Kidney (tissue), 14 donors: ENCODE data around the gene AHCYL2. TPM values are rescaled to one million over a fixed set of nuclear protein-coding genes. Genes with fewer than 3 reads are reported as not detected.

ENCODE experiments used
- DNase-seq, 5 donors: peaks; one replicate each; pipeline ENCODE4 v3.0.0-alpha.2; 2013 to 2020
- FAIRE-seq: peaks from 2 replicates; lab custom pipeline; 2012; peaks lifted over from hg19 to GRCh38; lab: Jason Lieb, UNC
- H3K27ac ChIP-seq, 2 donors: one replicate each; pipeline ENCODE4 v1.7.0; 2013; ENCODE audit warnings: low read depth in 2 of 2, low read length in 2 of 2, inconsistent platforms in 1 of 2
- H3K27me3 ChIP-seq: one replicate; pipeline ENCODE4 v1.7.1; 2013; ENCODE audit warnings: low read length, inconsistent platforms; ENCODE audit not compliant: control insufficient read depth, insufficient read depth
- H3K36me3 ChIP-seq, 3 donors: one replicate each; pipeline versions ENCODE4 v1.7.0 to v1.7.1; 2013; ENCODE audit warnings: low read length in 3 of 3, control low read depth in 1 of 3, inconsistent platforms in 1 of 3; ENCODE audit not compliant: insufficient read depth in 3 of 3, control insufficient read depth in 2 of 3
- H3K4me1 ChIP-seq, 3 donors: one replicate each; pipeline versions ENCODE4 v1.7.0 to v1.7.1; 2013; ENCODE audit warnings: low read length in 3 of 3, inconsistent platforms in 1 of 3, low read depth in 1 of 3; ENCODE audit not compliant: control insufficient read depth in 2 of 3, insufficient read depth in 2 of 3
- H3K4me3 ChIP-seq, 3 donors: one replicate each; pipeline versions ENCODE4 v1.7.0 to v1.8.1; 2013; ENCODE audit warnings: low read length in 3 of 3, control low read depth in 1 of 3, inconsistent platforms in 1 of 3
- H3K9ac ChIP-seq, 3 donors: one replicate each; pipeline versions ENCODE4 v1.7.0 to v1.7.1; 2013; ENCODE audit warnings: low read length in 3 of 3, control low read depth in 1 of 3, inconsistent platforms in 1 of 3
- H3K9me3 ChIP-seq, 3 donors: one replicate each; pipeline versions ENCODE4 v1.7.0 to v1.7.1; 2013; ENCODE audit warnings: low read length in 3 of 3, control low read depth in 1 of 3, inconsistent platforms in 1 of 3; ENCODE audit not compliant: control insufficient read depth in 2 of 3, insufficient read depth in 1 of 3
- intact Hi-C: fragments of 100-400 bp; cut with DNase I; formaldehyde crosslinking; loops from one replicate; pipeline ENCODE4 v1.11.1; 2022
- polyA plus RNA-seq: library from polyadenylated mRNA; stranded (reverse); fragments of 350-450 nt; fragmentation: Illumina TruSeq; extraction: RNeasy Lipid Tissue Mini Kit (QIAGEN cat#74804); gene quantifications from one replicate; pipeline ENCODE4 v1.2.3, GENCODE V29; 2014; ENCODE audit warnings: low read depth, low replicate concordance; ENCODE audit not compliant: insufficient read depth
- total RNA-seq: library from RNA; stranded (reverse); fragmentation: NEBNext Ultra II Directional; extraction: Animal tissue kit (Norgen Biotek cat#: 25700); gene quantifications from one replicate; pipeline ENCODE4 v1.2.1, GENCODE V29; 2021
- TF ChIP-seq, protein P1 (sequence below): IDR thresholded peaks from 3 replicates; pipeline ENCODE4 v1.5.1; 2012; ENCODE audit warnings: mild to moderate bottlenecking, moderate library complexity, borderline replicate concordance; ENCODE audit not compliant: insufficient read depth; ENCODE audit errors: extremely low read depth
- donor health status: control.
- donor health status: control.
- donor health status: control.
- donor health status: control.
- donor health status: control.
- donor health status: DM: yes; HTN: yes; CAD: no.
- donor health status: Normal renal cell carcinoma (clear cell type).

Gene AHCYL2
- total and polyA plus RNA-seq, 2 donors from 2014 or later = 19.5 to 25.2 TPM

DNA sequence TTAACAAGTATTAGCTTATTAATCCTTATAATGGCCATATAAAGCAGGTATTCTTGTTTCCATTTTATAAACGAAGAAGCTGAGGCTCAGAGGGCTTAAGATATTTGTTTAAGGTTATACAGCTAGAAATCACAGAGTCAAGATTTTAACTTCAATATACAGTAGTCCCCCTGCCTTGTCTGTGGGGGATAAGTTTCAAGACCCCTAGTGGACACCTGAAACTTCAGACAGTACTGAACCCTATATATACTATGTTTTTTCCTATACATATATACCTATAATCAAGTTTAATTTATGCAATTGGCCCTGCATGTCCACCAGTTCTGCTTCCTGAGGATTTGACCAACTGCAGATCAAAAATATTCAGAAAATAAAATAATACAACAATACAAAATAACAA lies 165.0 kb downstream of the AHCYL2 start:
- Histone ChIP-seq H3K27ac (no peak overlapping the region), H3K9ac (no peak overlapping the region), H3K4me3 (no peak overlapping the region), H3K36me3 (no peaks in the 10 kb centered on the region), H3K9me3 (no peaks in the 10 kb centered on the region), H3K4me1 (peaks cover 0 to 3% (median 0%) of the 10 kb centered on the region in 3 donors), H3K27me3 (no peaks in the 10 kb centered on the region)
- TF ChIP-seq, protein P1, sequence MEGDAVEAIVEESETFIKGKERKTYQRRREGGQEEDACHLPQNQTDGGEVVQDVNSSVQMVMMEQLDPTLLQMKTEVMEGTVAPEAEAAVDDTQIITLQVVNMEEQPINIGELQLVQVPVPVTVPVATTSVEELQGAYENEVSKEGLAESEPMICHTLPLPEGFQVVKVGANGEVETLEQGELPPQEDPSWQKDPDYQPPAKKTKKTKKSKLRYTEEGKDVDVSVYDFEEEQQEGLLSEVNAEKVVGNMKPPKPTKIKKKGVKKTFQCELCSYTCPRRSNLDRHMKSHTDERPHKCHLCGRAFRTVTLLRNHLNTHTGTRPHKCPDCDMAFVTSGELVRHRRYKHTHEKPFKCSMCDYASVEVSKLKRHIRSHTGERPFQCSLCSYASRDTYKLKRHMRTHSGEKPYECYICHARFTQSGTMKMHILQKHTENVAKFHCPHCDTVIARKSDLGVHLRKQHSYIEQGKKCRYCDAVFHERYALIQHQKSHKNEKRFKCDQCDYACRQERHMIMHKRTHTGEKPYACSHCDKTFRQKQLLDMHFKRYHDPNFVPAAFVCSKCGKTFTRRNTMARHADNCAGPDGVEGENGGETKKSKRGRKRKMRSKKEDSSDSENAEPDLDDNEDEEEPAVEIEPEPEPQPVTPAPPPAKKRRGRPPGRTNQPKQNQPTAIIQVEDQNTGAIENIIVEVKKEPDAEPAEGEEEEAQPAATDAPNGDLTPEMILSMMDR = no peak
- DNase-seq (no peak), FAIRE-seq (no peak)
- intact Hi-C loops = no loop called here

DNA sequence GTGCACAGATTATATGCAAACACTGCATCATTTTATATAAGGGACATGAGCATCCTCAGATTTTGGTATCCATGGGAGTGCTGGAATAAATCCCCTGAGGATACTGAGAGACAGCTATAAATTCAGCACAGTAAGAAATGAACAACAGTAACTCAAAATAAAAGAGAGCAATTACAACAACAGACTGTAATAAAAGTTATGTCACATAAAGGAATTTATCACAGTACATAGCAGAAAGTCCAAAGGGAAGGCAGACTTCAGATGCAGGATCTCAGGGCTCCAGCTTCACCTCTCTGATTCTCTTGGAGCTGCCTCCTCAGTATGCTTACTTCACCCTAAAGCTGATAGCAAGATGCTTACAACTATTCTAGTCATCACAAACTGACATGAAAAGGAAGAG lies 165.5 kb downstream of the AHCYL2 start:
- Histone ChIP-seq H3K27ac (no peak overlapping the region), H3K36me3 (peaks cover 0 to 2% (median 0%) of the 10 kb centered on the region in 3 donors), H3K4me3 (no peak overlapping the region), H3K4me1 (peaks cover 0 to 8% (median 0%) of the 10 kb centered on the region in 3 donors), H3K27me3 (no peaks in the 10 kb centered on the region), H3K9me3 (no peaks in the 10 kb centered on the region), H3K9ac (no peak overlapping the region)
- FAIRE-seq (no peak), DNase-seq (no peak)
- TF ChIP-seq, protein P1 = no peak
- intact Hi-C loops = no loop called here

DNA sequence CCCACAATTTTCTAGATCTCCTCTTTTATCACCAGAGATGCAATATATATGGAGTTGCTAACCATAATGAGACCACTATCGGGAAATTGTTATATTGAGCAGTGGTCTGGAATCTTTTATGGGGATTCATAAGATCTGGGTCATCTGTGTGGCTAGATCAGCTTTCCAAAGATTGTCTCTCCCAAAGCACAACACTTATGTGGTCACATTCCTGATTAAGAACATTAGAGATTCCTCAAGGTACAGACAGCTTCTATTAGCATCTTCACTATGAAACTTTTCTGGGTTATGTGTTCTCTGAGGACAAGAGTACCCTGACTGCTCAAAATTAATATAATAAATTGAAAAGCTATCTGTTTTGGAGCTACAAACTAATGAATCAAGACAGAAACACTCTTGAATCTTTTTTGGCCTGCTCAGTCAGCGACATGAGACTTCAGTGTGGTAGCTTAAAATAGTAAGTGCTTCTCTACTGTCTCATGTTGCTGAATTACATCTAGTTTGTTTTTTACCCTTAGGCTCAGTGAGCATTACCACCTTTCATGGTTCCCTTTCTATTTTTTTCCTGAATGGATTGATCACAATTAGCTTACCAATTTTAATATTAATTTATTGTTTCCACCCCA lies 166.8 kb downstream of the AHCYL2 start:
- FAIRE-seq (no peak), DNase-seq (no peak)
- H3K27me3 ChIP-seq = no peaks in the 10 kb centered on the region
- H3K36me3 ChIP-seq = peaks cover 0 to 2% (median 0%) of the 10 kb centered on the region in 3 donors
- TF ChIP-seq, protein P1 = no peak
- no peaks in the 10 kb centered on the region for H3K9me3 ChIP-seq
- H3K4me1 ChIP-seq = peaks cover 0 to 10% (median 0%) of the 10 kb centered on the region in 3 donors
- no peak overlapping the region for H3K9ac ChIP-seq
- no peak overlapping the region for H3K4me3 ChIP-seq
- intact Hi-C loops = no loop called here
- H3K27ac ChIP-seq = no peak overlapping the region

DNA sequence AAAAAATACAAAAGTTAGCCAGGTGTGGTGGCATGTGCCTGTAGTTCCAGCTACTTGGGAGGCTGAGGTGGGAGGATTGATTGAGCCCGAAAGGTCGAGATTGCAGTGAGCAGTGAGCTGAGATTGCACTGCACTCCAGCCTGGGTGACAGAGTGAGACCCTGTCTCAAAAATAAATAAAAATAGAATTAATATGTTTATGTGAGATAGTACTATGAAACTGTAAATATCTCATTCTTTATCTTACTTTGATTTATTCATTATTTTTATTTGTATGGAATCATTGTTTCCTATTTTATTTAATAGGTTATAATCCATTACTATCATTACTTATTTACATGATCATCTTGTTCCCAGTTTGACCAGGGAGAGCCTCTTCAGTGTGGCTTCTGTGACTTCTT lies 168.4 kb downstream of the AHCYL2 start:
- H3K4me3 ChIP-seq = no peak overlapping the region
- intact Hi-C loops = no loop called here
- H3K4me1 ChIP-seq = peaks cover 0 to 10% (median 7%) of the 10 kb centered on the region in 3 donors
- TF ChIP-seq, protein P1 = no peak
- no peak for DNase-seq
- no peak overlapping the region for H3K27ac ChIP-seq
- no peaks in the 10 kb centered on the region for H3K9me3 ChIP-seq
- no peak for FAIRE-seq
- H3K27me3 ChIP-seq = no peaks in the 10 kb centered on the region
- no peak overlapping the region for H3K9ac ChIP-seq
- peaks cover 0 to 2% (median 0%) of the 10 kb centered on the region in 3 donors for H3K36me3 ChIP-seq
